ENCODE results near the gene ZBTB2.

Gene ZBTB2

GRCh38 chr6:151352410-151353396, 38.7 kb downstream of the ZBTB2 start:
- H3K36me3 ChIP-seq (ENCODE audit: control insufficient read depth, low read length), result no peaks in the 10 kb centered on the region

GRCh38 chr6:151351731-151352130, 39.6 kb downstream of the ZBTB2 start:
- no peak overlapping the region for H3K4me3 ChIP-seq (ENCODE audit: low read length)
- H4K20me1 ChIP-seq (ENCODE audit: control insufficient read depth, insufficient read depth, low read depth, low read length), result no peaks in the 10 kb centered on the region
- no peak overlapping the region for H3K27ac ChIP-seq (ENCODE audit: low read depth, low read length)
- H3K79me2 ChIP-seq (ENCODE audit: control insufficient read depth, low read length), result no peaks in the 10 kb centered on the region
- no peak for TF ChIP-seq EZH2phosphoT487 (IDR thresholded peaks at IDR 0.05; ENCODE audit: borderline replicate concordance, low read length)
- no peak for TF ChIP-seq CTCF (IDR thresholded peaks at IDR 0.05; ENCODE audit: low read depth, low read length, poor library complexity, severe bottlenecking)
- no peak overlapping the region for H3K4me2 ChIP-seq (ENCODE audit: low read length)
- no peaks in the 10 kb centered on the region for H3K36me3 ChIP-seq (ENCODE audit: control insufficient read depth, low read length)
- no peaks in the 10 kb centered on the region for H3K9me2 ChIP-seq (replicated peaks; ENCODE audit: control insufficient read depth, low read length)
- H3K27me3 ChIP-seq (ENCODE audit: control insufficient read depth, low read length), result no peaks in the 10 kb centered on the region
- no peaks in the 10 kb centered on the region for H3K9me3 ChIP-seq (ENCODE audit: control insufficient read depth, insufficient read depth, low read length)
- peaks cover 4% of the 10 kb centered on the region; the same call in 1 of the 2 replicates for H3F3A ChIP-seq (ENCODE audit: control insufficient read depth, insufficient read depth)
- H3K4me1 ChIP-seq (ENCODE audit: control insufficient read depth, low read length), result no peaks in the 10 kb centered on the region

More at GRCh38 chr6:151352410-151353396, 38.7 kb downstream of the ZBTB2 start:
- Histone ChIP-seq H3F3A (ENCODE audit: control insufficient read depth, insufficient read depth) (peaks cover 5% of the 10 kb centered on the region; the same call in 1 of the 2 replicates), H3K4me2 (ENCODE audit: low read length) (no peak overlapping the region), H3K27me3 (ENCODE audit: control insufficient read depth, low read length) (no peaks in the 10 kb centered on the region), H3K79me2 (ENCODE audit: control insufficient read depth, low read length) (no peaks in the 10 kb centered on the region), H3K9me3 (ENCODE audit: control insufficient read depth, insufficient read depth, low read length) (no peaks in the 10 kb centered on the region), H3K4me1 (ENCODE audit: control insufficient read depth, low read length) (no peaks in the 10 kb centered on the region), H3K4me3 (ENCODE audit: low read length) (no peak overlapping the region), H3K9me2 (replicated peaks; ENCODE audit: control insufficient read depth, low read length) (no peaks in the 10 kb centered on the region), H3K27ac (ENCODE audit: low read depth, low read length) (no peak overlapping the region), H4K20me1 (ENCODE audit: control insufficient read depth, insufficient read depth, low read depth, low read length) (no peaks in the 10 kb centered on the region)
- no peak for TF ChIP-seq EZH2phosphoT487 (IDR thresholded peaks at IDR 0.05; ENCODE audit: borderline replicate concordance, low read length)
- no peak for TF ChIP-seq CTCF (IDR thresholded peaks at IDR 0.05; ENCODE audit: low read depth, low read length, poor library complexity, severe bottlenecking)

- H4K20me1 ChIP-seq (ENCODE audit: control insufficient read depth, insufficient read depth, low read depth, low read length), result no peaks in the 10 kb centered on the region
- H3K27ac ChIP-seq (ENCODE audit: low read depth, low read length), result no peak overlapping the region
- no peaks in the 10 kb centered on the region for H3K9me2 ChIP-seq (replicated peaks; ENCODE audit: control insufficient read depth, low read length)
- H3K4me3 ChIP-seq (ENCODE audit: low read length), result no peak overlapping the region
- H3K9me3 ChIP-seq (ENCODE audit: control insufficient read depth, insufficient read depth, low read length), result no peaks in the 10 kb centered on the region
- no peaks in the 10 kb centered on the region for H3K36me3 ChIP-seq (ENCODE audit: control insufficient read depth, low read length)
- H3K79me2 ChIP-seq (ENCODE audit: control insufficient read depth, low read length), result no peaks in the 10 kb centered on the region
- H3F3A ChIP-seq (ENCODE audit: control insufficient read depth, insufficient read depth), result no peaks in the 10 kb centered on the region
- H3K4me2 ChIP-seq (ENCODE audit: low read length), result no peak overlapping the region
- H3K4me1 ChIP-seq (ENCODE audit: control insufficient read depth, low read length), result no peaks in the 10 kb centered on the region
- no peaks in the 10 kb centered on the region for H3K27me3 ChIP-seq (ENCODE audit: control insufficient read depth, low read length)
- TF ChIP-seq EZH2phosphoT487 (IDR thresholded peaks at IDR 0.05; ENCODE audit: borderline replicate concordance, low read length) (no peak), CTCF (IDR thresholded peaks at IDR 0.05; ENCODE audit: low read depth, low read length, poor library complexity, severe bottlenecking) (no peak)
Observed at GRCh38 chr6:151351146-151351700, 40.1 kb downstream of the ZBTB2 start.

All from DOHH2 (cell line).